Psoas muscle (tissue), 8 donors: ENCODE data around the gene MEG3. TPM values are rescaled to one million over a fixed set of nuclear protein-coding genes. Genes with fewer than 3 reads are reported as not detected.

ENCODE experiments used
- ATAC-seq, 4 donors: fragments of 200-7000 bp; cut with Tn5 transposase; one replicate each; pipeline ENCODE4 v1.9.1; 2020; ENCODE audit warnings: moderate library complexity in 3 of 4, mild to moderate bottlenecking in 2 of 4
- DNase-seq, 2 donors: peaks; one replicate each; pipeline ENCODE4 v3.0.0-alpha.2; 2020
- H3K27ac ChIP-seq: fragments of 200-600 bp; one replicate; pipeline ENCODE4 v1.8.0; 2022
- H3K27me3 ChIP-seq, 3 donors: fragments of 200-600 bp in 1 of 3; one replicate each; pipeline versions ENCODE4 v1.6.1 to v1.8.0; 2013 to 2022; ENCODE audit warnings: low read length in 2 of 3, mild to moderate bottlenecking in 2 of 3, moderate library complexity in 1 of 3; ENCODE audit not compliant: insufficient read depth in 3 of 3
- H3K36me3 ChIP-seq, 2 donors: fragments of 200-600 bp in 1 of 2; one replicate each; pipeline versions ENCODE4 v1.6.1 to v1.8.0; 2013 to 2022; ENCODE audit warnings: low read depth in 1 of 2, mild to moderate bottlenecking in 1 of 2, moderate library complexity in 1 of 2; ENCODE audit not compliant: insufficient read depth in 1 of 2
- H3K4me1 ChIP-seq: fragments of 200-600 bp; one replicate; pipeline ENCODE4 v1.8.0; 2022
- H3K4me3 ChIP-seq: fragments of 200-600 bp; one replicate; pipeline ENCODE4 v1.8.0; 2022; ENCODE audit warnings: mild to moderate bottlenecking
- H3K9me3 ChIP-seq: fragments of 200-600 bp; one replicate; pipeline ENCODE4 v1.8.0; 2022
- CTCF ChIP-seq: fragments of 200-600 bp; IDR thresholded peaks from one replicate; pipeline ENCODE4 v1.8.0; 2022; ENCODE audit warnings: antibody characterized with exemption
- WGBS, 3 donors: extraction: QIAGEN DNeasy Blood & Tissue Kit; methylation state at CpG; one replicate each; pipeline versions ENCODE4 v1.1.6 to v1.1.7; 2013; 5-methylcytosine and 5-hydroxymethylcytosine counted together
- intact Hi-C, 2 donors: fragments of 100-400 bp; cut with DNase I; formaldehyde crosslinking; loops; one replicate each; pipeline versions ENCODE4 v1.11.0 to v1.14.2; 2022
- polyA plus RNA-seq, 3 donors: library from polyadenylated mRNA; stranded (reverse); fragments of 200-250 nt; gene quantifications; one replicate each; pipeline ENCODE4 v1.2.3, GENCODE V29; 2013
- total RNA-seq, 4 donors: library from RNA; stranded (reverse); fragmentation: NEBNext Ultra II Directional in 2 of 4; extraction: Animal tissue kit (Norgen Biotek cat#: 25700) in 2 of 4; gene quantifications; one replicate each; pipeline versions ENCODE4 v1.2.1 to v1.2.4, GENCODE V29; 2021 to 2023
- donor health status: healthy with polysubstance abuse.
- donor health status: DM: no; HTN: no; CAD: no; lungs with moderate emphysema.
- donor health status: Bipolar disorder and iron deficiency.
- donor health status: healthy.
- donor health status: DM: yes; HTN: yes; CAD: no.
- donor health status: DM: no; HTN: no; CAD: no.
- donor health status: DM: no; HTN: no; CAD: no.
- donor health status: DM: yes; HTN: yes; CAD: no.

The MEG3 gene
- total and polyA plus RNA-seq, 7 donors = 17.8 to 52.6 (median 24.9) TPM

GRCh38 chr14:100892496-100893227 lies 66.7 kb downstream of the MEG3 start:
- intact Hi-C loops = no loop called here
- Histone ChIP-seq H3K36me3 (no peaks in the 10 kb centered on the region), H3K27ac (no peak overlapping the region)

DNA sequence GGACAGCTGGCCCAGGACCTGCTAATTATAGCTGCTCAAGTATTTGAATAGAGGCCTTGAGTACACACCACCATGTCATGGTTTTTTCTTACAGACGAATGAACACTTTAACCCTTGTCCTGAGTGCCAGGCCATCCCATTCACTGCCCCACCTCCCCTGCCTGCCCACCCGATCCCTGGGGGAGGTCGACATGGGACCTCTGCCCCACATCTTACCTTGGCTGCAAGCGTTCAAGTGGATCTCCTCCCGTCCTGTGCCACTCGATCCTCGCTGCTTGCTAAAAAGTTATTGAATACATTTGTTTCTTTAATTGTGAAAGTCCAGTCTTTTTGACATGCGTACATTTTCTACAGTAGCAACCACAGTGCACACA lies 67.3 kb downstream of the MEG3 start:
- peaks cover 0 to 5% (median 3%) of the 10 kb centered on the region in 3 donors for H3K27me3 ChIP-seq
- intact Hi-C loops = no loop called here
- no peak for TF ChIP-seq CTCF
- DNase-seq (no peak), ATAC-seq (no peak)
- H3K4me3 ChIP-seq = no peak overlapping the region
- 80 to 87% (median 81%) methylated on average over 8 of the region's 8 CpGs for WGBS, 3 donors
- H3K27ac ChIP-seq = no peak overlapping the region
- no peaks in the 10 kb centered on the region for H3K36me3 ChIP-seq
- H3K4me1 ChIP-seq = no peaks in the 10 kb centered on the region
- no peaks in the 10 kb centered on the region for H3K9me3 ChIP-seq

More at GRCh38 chr14:100892496-100893227, 66.7 kb downstream of the MEG3 start:
- H3K4me3 ChIP-seq = no peak overlapping the region
- no peaks in the 10 kb centered on the region for H3K4me1 ChIP-seq
- TF ChIP-seq CTCF = no peak
- no peaks in the 10 kb centered on the region for H3K9me3 ChIP-seq
- 75 to 84% (median 80%) methylated on average over 17 of the region's 17 CpGs for WGBS, 3 donors
- no peak for DNase-seq
- ATAC-seq = no peak
- H3K27me3 ChIP-seq = peaks cover 0 to 5% (median 3%) of the 10 kb centered on the region in 3 donors

DNA sequence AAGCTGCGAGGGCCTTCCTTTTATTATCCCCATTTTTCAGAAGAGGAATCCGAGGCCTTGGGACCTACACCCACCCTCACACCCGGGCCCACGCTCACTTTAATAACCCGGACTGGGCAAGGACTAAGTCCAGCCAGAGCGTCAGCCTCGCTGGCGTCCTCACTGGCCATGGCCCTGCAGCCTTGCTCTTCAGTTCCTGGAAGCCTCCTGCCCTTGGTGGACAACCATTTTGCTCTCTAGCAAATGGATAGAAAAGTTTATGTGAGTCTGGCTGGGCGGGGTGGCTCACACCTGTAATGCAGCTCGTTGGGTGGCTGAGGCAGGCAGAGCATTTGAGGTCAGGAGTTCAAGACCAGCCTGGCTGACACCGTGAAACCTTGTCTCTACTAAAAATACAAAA lies 67.8 kb downstream of the MEG3 start:
- H3K4me3 ChIP-seq = no peak overlapping the region
- no peaks in the 10 kb centered on the region for H3K36me3 ChIP-seq
- DNase-seq (peak in 1 of 2 donors; percentile 15), ATAC-seq (no peak)
- no peak overlapping the region for H3K27ac ChIP-seq
- peaks cover 0 to 6% (median 3%) of the 10 kb centered on the region in 3 donors for H3K27me3 ChIP-seq
- H3K9me3 ChIP-seq = no peaks in the 10 kb centered on the region
- TF ChIP-seq CTCF = no peak
- WGBS, 3 donors = 89 to 93% (median 92%) methylated on average over 11 of the region's 11 CpGs
- intact Hi-C loops = no loop called here
- H3K4me1 ChIP-seq = no peaks in the 10 kb centered on the region

DNA sequence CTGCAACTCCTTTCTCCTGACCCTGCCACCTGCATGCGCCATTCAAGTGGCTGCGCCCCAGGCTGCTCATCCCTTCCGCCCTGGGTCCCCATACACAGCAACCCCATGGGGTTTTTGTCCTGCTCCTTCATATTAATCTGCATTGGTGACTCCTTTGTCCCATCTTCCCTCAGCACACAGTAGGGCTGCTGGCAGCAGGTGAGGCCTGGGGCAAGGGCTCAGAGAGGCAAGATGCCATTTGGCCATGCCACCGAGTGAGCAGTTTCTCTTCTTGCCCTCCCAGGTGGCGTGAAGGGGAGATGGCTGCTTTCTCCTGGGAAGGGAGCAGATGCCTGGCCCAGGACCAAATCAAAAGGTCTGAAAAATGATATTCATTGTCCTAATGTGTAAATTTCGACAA lies 68.5 kb downstream of the MEG3 start:
- ATAC-seq (no peak), DNase-seq (no peak)
- H3K9me3 ChIP-seq = no peaks in the 10 kb centered on the region
- H3K4me1 ChIP-seq = no peaks in the 10 kb centered on the region
- H3K36me3 ChIP-seq = no peaks in the 10 kb centered on the region
- no peak for TF ChIP-seq CTCF
- H3K27me3 ChIP-seq = peaks cover 0 to 13% (median 6%) of the 10 kb centered on the region in 3 donors
- 81 to 87% (median 87%) methylated on average over 6 of the region's 6 CpGs for WGBS, 3 donors
- intact Hi-C loops = no loop called here
- no peak overlapping the region for H3K27ac ChIP-seq
- no peak overlapping the region for H3K4me3 ChIP-seq

GRCh38 chr14:100895411-100895810 lies 69.5 kb downstream of the MEG3 start:
- H3K9me3 ChIP-seq = no peaks in the 10 kb centered on the region
- peaks cover 0 to 20% (median 6%) of the 10 kb centered on the region in 3 donors for H3K27me3 ChIP-seq
- H3K4me3 ChIP-seq = no peak overlapping the region
- 86 to 91% (median 88%) methylated on average over 6 of the region's 6 CpGs for WGBS, 3 donors
- no peaks in the 10 kb centered on the region for H3K36me3 ChIP-seq
- peaks cover 5% of the 10 kb centered on the region for H3K4me1 ChIP-seq
- ATAC-seq (no peak), DNase-seq (no peak)
- H3K27ac ChIP-seq = no peak overlapping the region
- intact Hi-C loops = no loop called here
- no peak for TF ChIP-seq CTCF
